CD14-positive monocyte (primary cell): ENCODE results near the gene DAZAP1. TPM values are rescaled to one million over a fixed set of nuclear protein-coding genes. Genes with fewer than 3 reads are reported as not detected.

ENCODE experiments used
- DNase-seq, 3 donors: peaks; one replicate each; pipeline ENCODE4 v3.0.0-alpha.2; 2011 to 2022
- H2AFZ ChIP-seq: 2 replicates; pipeline ENCODE4 v1.6.0; 2012; ENCODE audit warnings: mild to moderate bottlenecking, low read depth, low read length, inconsistent platforms; ENCODE audit not compliant: insufficient read depth, poor library complexity, severe bottlenecking
- H3K27ac ChIP-seq, 2 donors: 1 replicate in 1 of 2; 2 replicates in 1 of 2; pipeline ENCODE4 v1.5.1; 2012 to 2013; ENCODE audit warnings: low read length in 2 of 2, control low read depth in 1 of 2, inconsistent platforms in 1 of 2, low read depth in 1 of 2, mild to moderate bottlenecking in 1 of 2
- H3K27me3 ChIP-seq, 2 donors: one replicate each; pipeline versions ENCODE4 v1.6.0 to v1.6.1; 2011 to 2013; ENCODE audit warnings: low read length in 2 of 2; ENCODE audit not compliant: control insufficient read depth in 2 of 2, insufficient read depth in 2 of 2
- H3K36me3 ChIP-seq, 2 donors: replicated peaks in 1 of 2; 1 replicate in 1 of 2; 2 replicates in 1 of 2; pipeline versions ENCODE4 v1.5.1 to v1.6.1; 2012 to 2013; ENCODE audit warnings: low read length in 2 of 2, control low read depth in 1 of 2, inconsistent platforms in 1 of 2, mild to moderate bottlenecking in 1 of 2; ENCODE audit not compliant: insufficient read depth in 2 of 2, control insufficient read depth in 1 of 2
- H3K4me1 ChIP-seq, 2 donors: 1 replicate in 1 of 2; 2 replicates in 1 of 2; pipeline versions ENCODE4 v1.5.1 to v1.6.1; 2012 to 2013; ENCODE audit warnings: low read length in 2 of 2, control low read depth in 1 of 2, inconsistent platforms in 1 of 2, mild to moderate bottlenecking in 1 of 2, moderate library complexity in 1 of 2; ENCODE audit not compliant: insufficient read depth in 2 of 2, control insufficient read depth in 1 of 2
- H3K4me2 ChIP-seq: replicated peaks from 2 replicates; pipeline ENCODE3; 2012; ENCODE audit warnings: low read length, moderate library complexity, mild to moderate bottlenecking; ENCODE audit not compliant: poor library complexity, severe bottlenecking; ENCODE audit errors: extremely low read depth
- H3K4me3 ChIP-seq, 3 experiments: fragments of 200-600 bp in 1 of 3; sonication (generic) in 1 of 3; replicated peaks in 1 of 3; 1 replicate in 2 of 3; 2 replicates in 1 of 3; pipeline ENCODE4 v1.5.1; 2011 to 2013; ENCODE audit warnings: low read length in 3 of 3, mild to moderate bottlenecking in 3 of 3, control low read depth in 2 of 3, low read depth in 2 of 3, inconsistent platforms in 1 of 3, moderate library complexity in 1 of 3
- H3K79me2 ChIP-seq: 2 replicates; pipeline ENCODE4 v1.6.0; 2012; ENCODE audit warnings: mild to moderate bottlenecking, control low read depth, inconsistent platforms, low read length, moderate library complexity; ENCODE audit not compliant: insufficient read depth
- H3K9ac ChIP-seq: 2 replicates; pipeline ENCODE4 v1.6.0; 2017; ENCODE audit warnings: low read length, mild to moderate bottlenecking; ENCODE audit not compliant: insufficient read depth, poor library complexity, severe bottlenecking
- H3K9me3 ChIP-seq, 2 donors: replicated peaks in 1 of 2; 1 replicate in 1 of 2; 2 replicates in 1 of 2; pipeline versions ENCODE4 v1.5.1 to v1.6.1; 2012 to 2013; ENCODE audit warnings: low read length in 2 of 2, control low read depth in 1 of 2; ENCODE audit not compliant: control insufficient read depth in 1 of 2, insufficient read depth in 1 of 2
- H4K20me1 ChIP-seq: 2 replicates; pipeline ENCODE4 v1.6.0; 2012; ENCODE audit warnings: mild to moderate bottlenecking, low read length, control low read depth, moderate library complexity; ENCODE audit not compliant: insufficient read depth
- H3K27ac Mint-ChIP-seq, 7 donors: one replicate each; pipeline ENCODE4 v1.8.0; 2020; ENCODE audit warnings: mild to moderate bottlenecking in 7 of 7, mixed read lengths in 7 of 7, moderate library complexity in 6 of 7, inconsistent platforms in 2 of 7
- H3K27me3 Mint-ChIP-seq, 3 donors: one replicate each; pipeline ENCODE4 v1.8.0; 2021 to 2022; ENCODE audit warnings: low read depth in 3 of 3, mild to moderate bottlenecking in 3 of 3, mixed read lengths in 3 of 3, moderate library complexity in 3 of 3, inconsistent platforms in 1 of 3
- H3K36me3 Mint-ChIP-seq, 2 donors: one replicate each; pipeline ENCODE4 v1.8.0; 2020; ENCODE audit warnings: mixed read lengths in 2 of 2, inconsistent platforms in 1 of 2, mild to moderate bottlenecking in 1 of 2
- H3K4me1 Mint-ChIP-seq: one replicate; pipeline ENCODE4 v1.8.0; 2020; ENCODE audit warnings: mild to moderate bottlenecking, mixed read lengths
- H3K4me3 Mint-ChIP-seq, 2 donors: one replicate each; pipeline ENCODE4 v1.8.0; 2020; ENCODE audit warnings: mild to moderate bottlenecking in 2 of 2, mixed read lengths in 2 of 2, moderate library complexity in 1 of 2
- H3K9me3 Mint-ChIP-seq, 7 donors: one replicate each; pipeline ENCODE4 v1.8.0; 2020 to 2022; ENCODE audit warnings: mixed read lengths in 7 of 7, mild to moderate bottlenecking in 6 of 7, moderate library complexity in 6 of 7, inconsistent platforms in 2 of 7
- CTCF ChIP-seq: fragments of 200-600 bp; IDR thresholded peaks from one replicate; pipeline ENCODE4 v1.8.0; 2022; ENCODE audit warnings: antibody characterized with exemption, mild to moderate bottlenecking
- WGBS: methylation state at CpG from one replicate; pipeline ENCODE4 v1.1.5; 2013; ENCODE audit warnings: missing lambda C conversion rate; ENCODE audit not compliant: insufficient coverage; 5-methylcytosine and 5-hydroxymethylcytosine counted together
- intact Hi-C, 2 donors: fragments of 100-400 bp; cut with micrococcal nuclease; formaldehyde crosslinking; loops; one replicate each; pipeline versions ENCODE4 v1.15.0 to v1.15.1; 2023
- polyA plus RNA-seq, 3 donors: library from polyadenylated mRNA; depleted of rRNA in 1 of 3; unstranded in 2 of 3; stranded (reverse) in 1 of 3; fragments of 300-500 nt in 2 of 3; fragments of >200 nt in 1 of 3; fragmentation: Illumina TruSeq in 2 of 3; gene quantifications; 1 replicate in 2 of 3; 2 replicates in 1 of 3; pipeline ENCODE4 v1.2.3, GENCODE V29; 2012 to 2021

Gene DAZAP1
- polyA plus RNA-seq, 3 donors: 3.3 to 57.1 (median 4.2) TPM

GRCh38 chr19:1470305-1471009, 63.1 kb downstream of the DAZAP1 start:
- Histone ChIP-seq H3K9ac (peak overlapping the region; percentile 36), H3K4me3 (peak overlapping the region in 1 of 3 experiments; percentile 61), H3K36me3 (peaks cover 8 to 9% of the 10 kb centered on the region in 2 donors), H3K4me1 (peaks cover 25 to 38% of the 10 kb centered on the region in 2 donors), H3K27ac (no peak overlapping the region), H3K9me3 (peaks cover 8 to 17% of the 10 kb centered on the region in 2 donors), H3K79me2 (no peaks in the 10 kb centered on the region), H2AFZ (no peak overlapping the region), H4K20me1 (peaks cover 95% of the 10 kb centered on the region), H3K27me3 (peaks cover 55 to 66% of the 10 kb centered on the region in 2 donors), H3K4me2 (peak overlapping the region; percentile 63)
- Mint-ChIP-seq H3K27ac (no peak overlapping the region), H3K27me3 (peaks cover 42 to 85% (median 59%) of the 10 kb centered on the region in 3 donors), H3K9me3 (peaks cover 0 to 19% (median 2%) of the 10 kb centered on the region in 7 donors), H3K4me1 (peaks cover 19% of the 10 kb centered on the region), H3K36me3 (peaks cover 8 to 13% of the 10 kb centered on the region in 2 donors), H3K4me3 (peak overlapping the region; percentile 41 to 85)
- no peak for DNase-seq
- TF ChIP-seq CTCF: no peak
- WGBS: under 1% methylated on average over 66 of the region's 67 CpGs
- intact Hi-C loops: no loop called here

GRCh38 chr19:1471010-1471514, 63.7 kb downstream of the DAZAP1 start:
- Mint-ChIP-seq H3K27me3 (peaks cover 39 to 80% (median 59%) of the 10 kb centered on the region in 3 donors), H3K9me3 (peaks cover 0 to 19% (median 2%) of the 10 kb centered on the region in 7 donors), H3K27ac (no peak overlapping the region), H3K4me1 (peaks cover 19% of the 10 kb centered on the region), H3K36me3 (peaks cover 11 to 19% of the 10 kb centered on the region in 2 donors), H3K4me3 (peak overlapping the region in 1 of 2 donors; percentile 85)
- peaks cover 6% of the 10 kb centered on the region for H3K79me2 ChIP-seq
- intact Hi-C loops: no loop called here
- peak overlapping the region in 2 of 3 experiments; percentile 2 to 61 for H3K4me3 ChIP-seq
- H3K4me2 ChIP-seq: peak overlapping the region; percentile 63
- no peak overlapping the region for H2AFZ ChIP-seq
- H3K9ac ChIP-seq: peak overlapping the region; percentile 36
- 9% methylated on average over 28 of the region's 28 CpGs for WGBS
- TF ChIP-seq CTCF: peak; percentile 15
- H3K4me1 ChIP-seq: peaks cover 25 to 32% of the 10 kb centered on the region in 2 donors
- peaks cover 95% of the 10 kb centered on the region for H4K20me1 ChIP-seq
- peaks cover 52 to 63% of the 10 kb centered on the region in 2 donors for H3K27me3 ChIP-seq
- H3K27ac ChIP-seq: no peak overlapping the region
- H3K36me3 ChIP-seq: peaks cover 14 to 15% of the 10 kb centered on the region in 2 donors
- no peak for DNase-seq
- H3K9me3 ChIP-seq: peaks cover 8 to 17% of the 10 kb centered on the region in 2 donors
